ENCODE measurements around the gene PODNL1. TPM values are rescaled to one million over a fixed set of nuclear protein-coding genes. Genes with fewer than 3 reads are reported as not detected.

The PODNL1 gene
- total RNA-seq, 1 experiment from 2014 or later = 6.4 TPM

DNA sequence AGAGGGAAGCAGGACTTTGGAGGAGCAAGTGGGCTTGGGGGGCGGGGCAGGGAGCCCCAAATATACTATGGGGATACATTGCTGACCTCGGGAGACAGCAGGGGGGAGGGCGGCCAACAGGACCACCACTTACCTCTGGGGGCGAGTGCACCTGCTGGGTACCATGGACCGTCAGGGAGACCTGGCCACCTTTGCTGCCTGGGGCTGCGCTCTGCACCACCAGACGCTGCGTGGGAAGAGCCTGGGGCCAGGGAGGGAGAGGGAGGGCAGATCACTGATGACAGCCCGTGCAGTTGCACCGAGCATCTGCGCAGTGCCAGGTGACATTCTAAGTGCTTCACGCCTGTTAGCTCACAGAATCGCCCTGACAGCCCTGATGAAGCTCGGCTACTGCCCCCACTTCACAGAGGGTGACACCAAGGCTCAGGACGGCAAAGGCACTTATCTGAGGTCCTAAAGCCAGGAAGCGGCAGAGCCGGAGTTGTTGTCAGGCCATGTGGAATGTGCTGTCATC, 43.8 kb upstream of the PODNL1 start:
- Histone ChIP-seq H3K9me3 (ENCODE audit: insufficient read depth, low read depth) (no peaks in the 10 kb centered on the region), H3K27me3 (ENCODE audit: insufficient read depth, low read depth) (no peaks in the 10 kb centered on the region), H3K4me2 (no peak overlapping the region), H3K36me3 (ENCODE audit: low read depth) (no peaks in the 10 kb centered on the region), H3K27ac (no peak overlapping the region), H3K9me2 (ENCODE audit: insufficient read depth) (no peaks in the 10 kb centered on the region), H2AFZ (no peak overlapping the region), H3F3A (ENCODE audit: insufficient read depth, low read depth) (0 out of 2 replicates have a peak, but pooled peaks cover 4% of the 10 kb centered on the region), H3K4me3 (no peak overlapping the region), H3K4me1 (replicated peaks; ENCODE audit: insufficient read depth) (no peaks in the 10 kb centered on the region), H3K79me2 (ENCODE audit: low read depth) (no peaks in the 10 kb centered on the region), H4K20me1 (ENCODE audit: insufficient read depth) (peaks cover 3% of the 10 kb centered on the region; the same call in 1 of the 2 replicates)
- BruUV-seq (replicated peaks) = no TSS peak
- DNase-seq = no peak
- POLR2A ChIA-PET (ENCODE audit: unreplicated experiment) = no interaction called here
- CTCF ChIA-PET = no interaction called here
- TF ChIP-seq, protein P1, sequence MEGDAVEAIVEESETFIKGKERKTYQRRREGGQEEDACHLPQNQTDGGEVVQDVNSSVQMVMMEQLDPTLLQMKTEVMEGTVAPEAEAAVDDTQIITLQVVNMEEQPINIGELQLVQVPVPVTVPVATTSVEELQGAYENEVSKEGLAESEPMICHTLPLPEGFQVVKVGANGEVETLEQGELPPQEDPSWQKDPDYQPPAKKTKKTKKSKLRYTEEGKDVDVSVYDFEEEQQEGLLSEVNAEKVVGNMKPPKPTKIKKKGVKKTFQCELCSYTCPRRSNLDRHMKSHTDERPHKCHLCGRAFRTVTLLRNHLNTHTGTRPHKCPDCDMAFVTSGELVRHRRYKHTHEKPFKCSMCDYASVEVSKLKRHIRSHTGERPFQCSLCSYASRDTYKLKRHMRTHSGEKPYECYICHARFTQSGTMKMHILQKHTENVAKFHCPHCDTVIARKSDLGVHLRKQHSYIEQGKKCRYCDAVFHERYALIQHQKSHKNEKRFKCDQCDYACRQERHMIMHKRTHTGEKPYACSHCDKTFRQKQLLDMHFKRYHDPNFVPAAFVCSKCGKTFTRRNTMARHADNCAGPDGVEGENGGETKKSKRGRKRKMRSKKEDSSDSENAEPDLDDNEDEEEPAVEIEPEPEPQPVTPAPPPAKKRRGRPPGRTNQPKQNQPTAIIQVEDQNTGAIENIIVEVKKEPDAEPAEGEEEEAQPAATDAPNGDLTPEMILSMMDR (conservative IDR thresholded peaks at IDR 0.05) = no peak
- TF ChIP-seq EZH2 (IDR thresholded peaks at IDR 0.05; ENCODE audit: low read depth) = no peak
- intact Hi-C loops (cut with micrococcal nuclease; ENCODE audit: unreplicated experiment) = no loop called here

DNA sequence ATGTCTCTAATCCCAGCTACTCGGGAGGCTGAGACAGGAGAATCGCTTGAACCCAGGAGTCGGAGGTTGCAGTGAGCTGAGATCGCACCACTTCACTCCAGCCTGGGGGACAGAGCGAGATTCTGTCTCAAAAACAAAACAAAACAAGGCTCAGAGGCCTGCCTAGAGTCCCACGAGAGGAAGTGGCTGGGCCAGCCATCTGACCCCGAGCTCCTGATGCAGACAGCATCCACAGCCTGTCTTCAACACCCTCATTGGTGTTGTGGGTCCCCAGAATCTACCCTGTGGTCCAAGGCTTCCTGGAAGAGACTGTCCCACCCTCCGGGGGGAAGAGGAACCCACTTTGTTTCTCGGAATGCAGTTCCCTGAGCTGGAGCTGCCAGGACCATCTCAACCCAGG, 43.2 kb upstream of the PODNL1 start:
- H3K4me2 ChIP-seq = no peak overlapping the region
- no peaks in the 10 kb centered on the region for H3K27me3 ChIP-seq (ENCODE audit: insufficient read depth, low read depth)
- peaks cover 3% of the 10 kb centered on the region; the same call in 1 of the 2 replicates for H4K20me1 ChIP-seq (ENCODE audit: insufficient read depth)
- no peak overlapping the region for H3K27ac ChIP-seq
- no peak overlapping the region for H3K4me3 ChIP-seq
- H3K9me2 ChIP-seq (ENCODE audit: insufficient read depth) = no peaks in the 10 kb centered on the region
- no peak for TF ChIP-seq EZH2 (IDR thresholded peaks at IDR 0.05; ENCODE audit: low read depth)
- TF ChIP-seq, protein P1 (conservative IDR thresholded peaks at IDR 0.05) = no peak
- POLR2A ChIA-PET (ENCODE audit: unreplicated experiment) = no interaction called here
- H2AFZ ChIP-seq = no peak overlapping the region
- intact Hi-C loops (cut with micrococcal nuclease; ENCODE audit: unreplicated experiment) = no loop called here
- DNase-seq = no peak
- H3F3A ChIP-seq (ENCODE audit: insufficient read depth, low read depth) = no peaks in the 10 kb centered on the region
- H3K36me3 ChIP-seq (ENCODE audit: low read depth) = no peaks in the 10 kb centered on the region
- no peaks in the 10 kb centered on the region for H3K9me3 ChIP-seq (ENCODE audit: insufficient read depth, low read depth)
- H3K4me1 ChIP-seq (replicated peaks; ENCODE audit: insufficient read depth) = no peaks in the 10 kb centered on the region
- CTCF ChIA-PET = no interaction called here
- H3K79me2 ChIP-seq (ENCODE audit: low read depth) = no peaks in the 10 kb centered on the region
- BruUV-seq (replicated peaks) = no TSS peak

DNA sequence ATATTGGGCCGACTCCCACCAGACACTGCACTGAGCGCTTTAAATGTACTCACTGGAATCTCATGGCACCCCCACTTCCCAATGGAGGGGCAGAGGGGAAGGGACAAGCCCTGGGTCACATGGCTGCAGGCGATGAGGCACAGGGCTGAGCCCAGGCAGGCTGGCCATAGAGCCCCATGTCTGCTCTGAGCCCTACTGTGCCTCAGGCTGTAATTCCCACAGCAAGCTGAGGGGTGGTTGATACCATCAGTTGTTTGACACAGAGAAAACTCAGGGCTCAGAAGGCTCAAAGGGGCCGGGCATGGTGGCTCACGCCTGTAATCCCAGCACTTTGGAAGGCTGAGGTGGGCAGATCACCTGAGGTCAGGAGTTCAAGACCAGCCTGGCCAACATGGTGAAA, 42.8 kb upstream of the PODNL1 start:
- no peaks in the 10 kb centered on the region for H3K36me3 ChIP-seq (ENCODE audit: low read depth)
- DNase-seq = no peak
- no peaks in the 10 kb centered on the region for H3K79me2 ChIP-seq (ENCODE audit: low read depth)
- no peak overlapping the region for H3K27ac ChIP-seq
- TF ChIP-seq, protein P1 (conservative IDR thresholded peaks at IDR 0.05) = no peak
- no peak for TF ChIP-seq EZH2 (IDR thresholded peaks at IDR 0.05; ENCODE audit: low read depth)
- ChIA-PET CTCF (no interaction called here), POLR2A (ENCODE audit: unreplicated experiment) (no interaction called here)
- intact Hi-C loops (cut with micrococcal nuclease; ENCODE audit: unreplicated experiment) = no loop called here
- no peaks in the 10 kb centered on the region for H3K9me3 ChIP-seq (ENCODE audit: insufficient read depth, low read depth)
- 0 out of 2 replicates have a peak, but pooled peaks cover 2% of the 10 kb centered on the region for H3F3A ChIP-seq (ENCODE audit: insufficient read depth, low read depth)
- H4K20me1 ChIP-seq (ENCODE audit: insufficient read depth) = peaks cover 3% of the 10 kb centered on the region; the same call in 1 of the 2 replicates
- no peak overlapping the region for H2AFZ ChIP-seq
- no peak overlapping the region for H3K4me2 ChIP-seq
- no peaks in the 10 kb centered on the region for H3K9me2 ChIP-seq (ENCODE audit: insufficient read depth)
- H3K4me3 ChIP-seq = no peak overlapping the region
- BruUV-seq (replicated peaks) = no TSS peak
- no peaks in the 10 kb centered on the region for H3K4me1 ChIP-seq (replicated peaks; ENCODE audit: insufficient read depth)
- no peaks in the 10 kb centered on the region for H3K27me3 ChIP-seq (ENCODE audit: insufficient read depth, low read depth)
